ENCODE measurements around the gene LY6G6F.
A peak's percentile ranks its signal among the peaks of the same experiment; 100 is the strongest.
"Not testable (repeated sequence)": the region's sequence is repeated elsewhere in the genome, so short reads cannot be mapped to it uniquely, and the experiment has no call there.

The LY6G6F gene

DNA sequence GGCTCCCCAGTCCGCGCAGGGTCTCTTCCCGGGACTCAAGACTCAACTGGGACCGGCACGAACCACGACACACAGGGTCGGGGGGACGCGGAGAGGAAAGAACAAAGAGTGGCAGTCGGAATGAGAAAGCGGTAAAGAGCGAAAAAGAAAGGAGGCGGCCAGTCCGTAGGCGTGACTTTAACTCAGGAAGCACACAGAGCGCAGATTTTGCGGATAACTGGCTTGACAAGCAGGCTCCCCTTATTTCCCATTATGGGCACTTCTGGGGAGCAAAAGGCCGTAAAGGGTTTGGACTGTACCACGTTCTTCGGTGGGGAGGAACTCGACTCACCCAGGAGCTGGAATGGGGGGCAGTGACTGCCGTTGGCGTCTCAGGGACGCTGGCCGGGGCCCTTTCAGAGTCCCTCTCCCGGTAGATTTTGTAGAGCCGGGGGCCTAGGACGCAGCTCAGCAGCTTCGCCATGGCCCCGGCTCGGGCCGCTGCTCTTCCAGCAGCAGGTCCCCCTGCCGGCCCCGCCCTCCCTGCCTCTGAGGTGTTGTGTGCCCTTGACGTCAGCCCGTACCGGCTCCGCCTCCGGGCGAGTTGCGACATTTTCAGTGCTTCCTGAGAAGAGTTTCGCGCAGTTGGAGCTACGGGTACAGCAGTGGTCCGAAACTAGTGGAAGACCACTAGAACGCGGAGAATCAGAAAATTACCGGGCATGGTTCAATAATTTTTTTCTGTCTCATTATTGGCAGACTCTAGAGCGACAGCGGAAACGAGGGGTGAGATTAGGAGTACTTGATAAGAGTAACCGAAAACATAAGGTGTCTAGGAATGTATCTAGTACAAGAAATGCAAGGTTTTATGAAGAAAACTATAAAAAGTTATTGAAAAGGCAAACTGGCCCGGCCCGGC, 3.6 kb upstream of the LY6G6F start, which contains the start of gene ABHD16A:
TSS of gene ABHD16A (minus strand) at position 506 of the 898 bp plus-strand sequence. CDS start at position 463, 43 bp downstream.
- DNase-seq = peak; percentile 99

DNA sequence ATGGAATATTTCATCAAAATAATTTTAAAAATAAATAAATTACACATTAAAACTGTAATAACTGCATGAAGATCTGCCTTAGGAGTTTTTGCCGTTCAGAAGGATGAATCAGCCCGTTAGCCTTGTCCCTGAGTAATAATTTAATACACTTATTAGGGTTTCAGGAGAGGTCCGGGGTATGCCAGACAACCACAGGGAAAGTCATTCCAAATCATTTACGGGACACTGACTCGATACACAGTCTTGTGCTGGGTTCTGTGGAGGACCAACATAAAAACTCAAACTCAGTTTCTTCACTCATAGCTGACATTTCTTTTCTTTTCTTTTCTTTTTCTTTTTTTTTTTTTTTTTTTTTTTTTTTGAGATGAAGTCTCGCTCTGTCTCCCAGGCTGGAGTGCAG, 735 bp upstream of the LY6G6F start:
- no peak for DNase-seq

DNA sequence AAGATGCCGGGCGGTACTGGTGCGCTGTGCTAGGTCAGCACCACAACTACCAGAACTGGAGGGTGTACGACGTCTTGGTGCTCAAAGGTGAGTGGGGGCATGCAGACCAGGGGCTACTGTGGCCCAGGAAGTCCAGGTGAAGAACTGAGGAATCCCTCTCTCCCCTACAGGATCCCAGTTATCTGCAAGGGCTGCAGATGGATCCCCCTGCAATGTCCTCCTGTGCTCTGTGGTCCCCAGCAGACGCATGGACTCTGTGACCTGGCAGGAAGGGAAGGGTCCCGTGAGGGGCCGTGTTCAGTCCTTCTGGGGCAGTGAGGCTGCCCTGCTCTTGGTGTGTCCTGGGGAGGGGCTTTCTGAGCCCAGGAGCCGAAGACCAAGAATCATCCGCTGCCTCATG, 1.0 kb downstream of the LY6G6F start:
- DNase-seq = no peak

GRCh38 chr6:31708224-31708623, 1.6 kb downstream of the LY6G6F start:
- DNase-seq = no peak

- DNase-seq = not testable (repeated sequence)
These were observed 2.5 kb downstream of the LY6G6F start for GRCh38 chr6:31709157-31709556.

DNA sequence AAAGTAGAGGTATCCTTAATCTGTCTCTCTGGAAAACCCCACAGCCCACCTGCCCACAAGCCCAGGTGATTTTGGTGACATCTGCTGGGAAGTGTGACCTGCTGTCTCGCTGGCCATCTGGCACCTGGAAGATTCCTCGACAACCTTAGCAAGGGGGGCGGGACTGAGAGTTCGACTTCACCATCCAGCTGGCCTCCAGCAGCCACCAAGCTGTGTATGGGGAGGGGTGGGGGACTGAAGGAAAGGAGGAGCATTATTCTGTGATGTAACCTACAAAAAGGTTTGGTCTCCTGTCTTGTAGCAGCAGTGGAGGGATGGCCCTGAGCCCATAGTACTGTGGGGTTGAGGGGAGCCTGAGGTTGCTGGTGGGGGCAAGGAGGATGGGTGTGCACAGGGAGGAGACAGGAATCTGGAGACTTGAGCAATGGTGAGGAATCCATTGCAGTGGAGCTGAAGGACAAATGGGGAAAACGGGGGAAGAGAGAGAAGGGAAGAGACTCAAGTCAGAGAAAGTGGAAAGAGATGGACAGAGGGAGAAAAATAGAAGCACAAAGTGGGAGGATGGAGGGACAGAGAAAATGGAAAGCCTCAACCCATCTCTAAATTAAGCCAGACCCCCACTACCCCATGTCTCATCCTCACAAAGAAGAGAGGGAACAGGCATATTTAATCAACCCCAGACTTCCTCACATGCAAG, 4.0 kb downstream of the LY6G6F start:
- no peak for DNase-seq

DNA sequence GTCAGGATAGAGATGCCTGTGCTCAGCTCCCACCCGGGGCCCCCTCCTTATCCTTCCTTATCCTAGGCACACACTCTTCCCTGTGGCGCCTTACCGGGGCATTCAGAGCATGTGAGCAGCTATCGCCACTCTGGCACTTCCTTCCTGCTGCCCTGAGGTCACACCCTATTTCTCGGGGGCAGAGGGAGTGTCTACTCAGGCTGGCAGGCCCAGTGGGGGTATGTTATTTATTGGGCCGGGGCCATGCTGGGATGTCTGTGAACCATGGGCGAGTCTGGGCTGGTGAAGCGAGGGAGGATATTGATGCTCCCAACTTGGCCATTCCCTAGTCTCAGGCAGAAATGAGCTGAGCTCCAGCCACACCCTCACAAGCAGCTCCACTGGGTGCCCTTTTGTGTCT, 4.6 kb downstream of the LY6G6F start:
- DNase-seq = no peak

DNA sequence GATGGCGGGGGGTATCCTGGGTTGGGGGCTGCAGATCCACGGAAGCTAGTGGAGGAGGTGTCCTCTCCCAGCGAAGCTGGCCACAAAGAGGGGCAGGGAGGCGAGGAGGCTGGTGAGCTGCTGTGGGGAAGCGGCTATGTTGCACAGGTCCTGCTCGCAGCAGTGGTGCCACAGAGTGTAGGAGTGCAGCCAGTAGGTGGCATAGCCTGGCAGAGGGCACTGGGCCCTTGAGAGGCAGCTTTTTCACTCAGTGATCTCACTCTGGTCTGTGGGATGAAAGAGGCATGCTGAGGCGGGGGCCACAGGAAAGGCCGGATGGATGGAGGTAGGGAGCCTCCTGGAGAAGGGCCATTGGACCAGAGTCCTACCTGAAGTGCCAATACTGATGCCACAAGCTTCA, 5.6 kb downstream of the LY6G6F start:
- no peak for DNase-seq

DNA sequence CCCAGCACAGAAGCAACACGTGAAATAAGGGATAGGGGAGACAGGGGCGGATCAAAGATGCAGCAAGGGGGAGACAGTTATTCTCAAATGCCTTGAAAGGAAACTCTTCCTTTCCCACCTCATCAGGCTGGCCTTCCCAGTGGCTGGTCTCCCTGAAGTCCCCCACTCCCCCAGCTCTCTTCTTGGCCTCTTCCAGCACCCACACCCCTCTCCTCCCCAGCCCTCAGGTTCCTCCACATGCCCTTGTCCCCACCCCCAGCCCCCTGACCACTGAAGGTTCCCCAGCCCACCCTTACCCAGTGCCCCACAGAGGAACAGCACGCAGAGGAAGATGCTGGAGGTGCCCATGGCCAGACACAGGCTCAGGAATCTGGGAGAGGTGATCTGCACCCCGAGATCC, 6.8 kb downstream of the LY6G6F start:
- no peak for DNase-seq

DNA sequence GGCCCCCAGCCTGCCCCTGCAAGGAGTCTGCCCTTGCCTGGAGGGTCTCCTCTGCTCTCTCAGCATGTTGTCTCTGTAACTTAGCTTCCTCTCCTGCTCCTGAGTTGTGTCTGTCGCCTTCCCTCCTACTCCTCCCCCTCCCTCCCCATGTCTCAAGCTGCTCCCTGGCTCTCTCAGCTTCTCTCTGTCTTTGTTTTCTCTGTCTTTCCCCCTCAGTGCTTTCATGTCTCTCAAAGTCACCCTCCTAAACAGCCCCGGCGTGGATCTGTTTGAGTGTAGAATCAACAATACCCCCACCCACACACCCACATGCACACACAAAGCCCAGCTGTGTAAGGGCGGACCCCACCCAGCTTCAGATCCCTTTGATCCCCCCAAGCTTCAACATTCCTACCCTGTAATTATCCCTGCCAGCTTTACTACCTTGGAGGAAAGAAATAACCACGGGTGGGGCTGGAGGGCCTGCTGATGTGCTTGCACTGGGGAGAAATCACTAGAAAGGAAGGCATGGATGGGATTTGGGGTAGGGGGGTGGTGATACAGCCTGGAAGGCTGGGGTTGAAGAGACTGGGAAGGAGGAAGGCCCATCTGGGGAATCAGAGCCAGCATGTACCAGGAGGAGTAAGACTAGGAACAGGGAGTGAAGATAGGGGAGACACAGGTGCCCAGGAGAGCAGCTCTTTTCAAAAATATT, 7.5 kb downstream of the LY6G6F start:
- DNase-seq = no peak

DNA sequence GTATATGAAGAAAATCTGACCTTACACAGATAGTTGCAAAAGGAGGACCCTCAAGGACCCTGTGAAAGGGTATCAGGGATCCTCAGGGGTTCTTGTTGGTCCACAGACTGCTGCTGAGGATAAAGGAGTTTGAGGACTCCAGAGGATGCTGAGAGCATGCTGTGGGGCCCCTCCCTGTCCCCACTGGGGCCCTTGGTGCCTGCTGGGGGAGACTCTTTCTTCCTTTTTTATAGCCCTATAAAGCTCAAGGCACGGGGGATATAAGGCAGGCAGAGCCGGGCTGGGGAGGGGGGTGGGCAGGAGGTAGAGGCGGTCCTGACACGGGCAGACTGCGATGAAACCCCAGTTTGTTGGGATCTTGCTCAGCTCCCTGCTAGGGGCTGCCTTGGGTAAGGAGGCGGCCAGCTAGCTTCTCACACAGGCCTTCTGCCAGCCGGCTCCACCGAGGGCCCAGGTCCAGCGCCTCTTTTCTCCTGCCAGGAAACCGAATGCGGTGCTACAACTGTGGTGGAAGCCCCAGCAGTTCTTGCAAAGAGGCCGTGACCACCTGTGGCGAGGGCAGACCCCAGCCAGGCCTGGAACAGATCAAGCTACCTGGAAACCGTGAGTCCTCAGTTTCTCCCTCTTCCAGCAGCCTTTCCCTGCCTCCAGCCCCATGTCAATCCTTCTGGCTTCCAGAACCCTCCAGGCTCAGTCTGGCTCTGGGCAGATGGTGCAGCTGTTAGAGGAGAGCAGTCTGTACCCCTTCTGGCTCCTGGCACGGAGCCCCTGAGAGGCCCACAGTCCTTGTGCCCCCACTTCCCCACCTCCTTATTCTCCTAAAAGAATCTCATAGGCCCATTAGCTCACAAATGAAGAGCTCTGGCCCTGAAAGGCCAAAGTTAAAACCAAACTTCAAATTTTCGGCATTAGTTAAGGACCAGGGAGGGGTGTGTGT, 8.6 kb downstream of the LY6G6F start, which contains the start of gene LY6G6D:
TSS of gene LY6G6D (plus strand) at position 327 of the 937 bp plus-strand sequence. CDS start at position 335, 8 bp downstream.
- DNase-seq = no peak

- no peak for DNase-seq
These were observed 11.0 kb downstream of the LY6G6F start for GRCh38 chr6:31717499-31718222.

- no peak for DNase-seq
These were observed 11.6 kb downstream of the LY6G6F start for GRCh38 chr6:31718265-31718664.

DNA sequence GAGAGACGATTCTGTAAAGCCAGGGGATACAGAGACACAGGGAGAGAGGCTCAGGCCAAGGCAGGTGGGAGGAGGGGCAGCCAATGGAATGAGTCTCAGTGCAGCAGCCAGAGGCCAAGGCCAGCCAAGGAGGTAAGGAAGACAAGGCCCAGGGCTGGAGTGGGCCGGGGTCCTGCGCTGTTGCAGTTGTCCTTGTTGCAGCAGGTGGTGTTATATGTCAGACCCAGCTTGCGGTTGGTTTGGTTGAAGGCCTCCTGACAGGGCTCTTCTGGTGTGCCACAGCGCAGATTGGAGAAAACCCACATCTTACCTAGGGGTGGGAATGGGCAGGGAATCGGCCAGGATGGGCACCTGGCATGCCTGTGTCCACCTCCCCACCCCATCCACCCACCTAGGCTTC, 12.3 kb downstream of the LY6G6F start:
- DNase-seq = no peak

DNA sequence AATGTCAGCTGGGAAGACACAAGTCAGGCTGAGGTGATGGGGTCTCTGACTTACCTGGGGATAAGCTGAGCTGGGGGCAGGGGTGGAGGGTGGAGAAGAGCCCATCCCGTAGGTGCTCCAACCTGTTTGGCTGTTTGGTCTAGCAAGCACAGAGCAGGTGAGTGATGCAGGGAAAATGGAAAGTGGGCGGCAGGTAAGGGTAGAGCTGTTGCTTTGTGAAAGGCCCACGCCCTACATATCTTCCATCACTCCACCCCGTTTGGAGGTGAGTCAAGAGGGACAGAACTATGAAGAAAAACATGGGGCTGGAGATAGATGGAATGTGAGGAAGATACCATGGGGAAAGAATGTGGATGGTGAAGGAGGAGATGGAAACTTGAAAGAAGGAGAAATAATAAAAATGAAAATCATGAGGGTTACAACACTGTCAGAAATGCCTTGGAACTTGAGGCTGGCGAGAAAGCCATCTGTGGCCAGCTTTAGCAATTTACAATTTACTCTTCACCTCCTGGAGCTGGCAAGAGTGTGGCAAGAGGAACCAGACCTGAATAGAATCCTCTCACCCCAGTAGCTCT, 13.6 kb downstream of the LY6G6F start:
- no peak for DNase-seq

GRCh38 chr6:31721351-31722020, 14.8 kb downstream of the LY6G6F start, which contains the start of gene LY6G6C:
Gene LY6G6C, minus strand, starts transcription at chr6:31721746. Its CDS starts 67 bp downstream, at chr6:31721679.
- DNase-seq = no peak

DNA sequence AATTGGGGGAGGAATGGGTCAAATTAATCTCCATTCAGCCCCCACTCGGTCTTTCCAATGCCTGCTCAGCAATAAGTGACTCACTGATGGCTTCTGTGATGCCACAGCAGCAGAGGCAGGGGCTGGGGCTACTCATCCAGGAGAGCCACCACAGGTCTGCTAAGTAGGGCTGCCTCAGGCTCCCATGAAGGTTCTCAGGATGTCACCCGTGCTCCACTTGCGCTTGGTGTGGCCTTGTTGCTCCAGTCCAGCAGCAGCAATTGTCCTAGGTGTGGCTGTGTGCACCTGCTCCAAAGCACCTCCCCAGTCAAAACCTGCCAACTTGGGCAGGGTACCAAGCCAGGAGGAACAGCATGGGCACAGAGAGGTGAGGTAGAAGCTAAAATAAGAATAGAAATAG, 15.5 kb downstream of the LY6G6F start:
- DNase-seq = no peak

- no peak for DNase-seq
These were observed 16.7 kb downstream of the LY6G6F start, which contains the start of gene MPIG6B for GRCh38 chr6:31723245-31723979. Gene MPIG6B, plus strand, starts transcription at chr6:31723373. Its CDS starts 11 bp downstream, at chr6:31723384.

- no peak for DNase-seq
These were observed 17.5 kb downstream of the LY6G6F start for GRCh38 chr6:31723980-31724691.

Measured in stimulated activated CD4-positive, alpha-beta T cell treated with anti-CD3 and anti-CD28 coated beads, Interleukin-15, amount 100 ng/mL, for 24 hours (primary cell).